Caco-2 (cell line): ENCODE results near the gene ELSPBP1. TPM values are rescaled to one million over a fixed set of nuclear protein-coding genes. Genes with fewer than 3 reads are reported as not detected.

Experiments used
- BruUV-seq: library from RNA; stranded (reverse); fragments of 400-500 nt; replicated peaks from 2 replicates; lab custom pipeline; 2021; lab: Mats Ljungman, UMichigan
- CTCF ChIA-PET: fragments of 300-600 bp; sonication (Branson Sonifier 250); formaldehyde crosslinking; loops from one replicate; lab custom pipeline; 2022; ENCODE audit warnings: antibody characterized with exemption; lab: Charles Lee
- POLR2A ChIA-PET: fragments of 300-600 bp; sonication (Branson Sonifier 250); formaldehyde crosslinking; loops from one replicate; lab custom pipeline; 2022; ENCODE audit warnings: antibody characterized with exemption; lab: Charles Lee
- DNase-seq, 2 experiments: peaks; one replicate each; pipeline versions ENCODE4 v3.0.0 to v3.0.0-alpha.2; 2020 to 2022
- H3K27me3 ChIP-seq: replicated peaks from 2 replicates; pipeline ENCODE4 v1.6.0; 2011; ENCODE audit warnings: low read length; ENCODE audit not compliant: control insufficient read depth, insufficient read depth
- H3K36me3 ChIP-seq: 2 replicates; pipeline ENCODE4 v1.5.1; 2011; ENCODE audit warnings: low read length; ENCODE audit not compliant: control insufficient read depth, insufficient read depth
- H3K4me1 ChIP-seq: fragments of 250-450 bp; sonication (Bioruptor Pico); 2 replicates; pipeline ENCODE4 v1.5.1; 2020; ENCODE audit warnings: mild to moderate bottlenecking
- H3K4me3 ChIP-seq: 2 replicates; pipeline ENCODE4 v1.5.1; 2011; ENCODE audit warnings: low read depth, mild to moderate bottlenecking, control low read depth, low read length
- H3K9me3 ChIP-seq: fragments of 250-450 bp; sonication (Bioruptor Pico); 2 replicates; pipeline ENCODE4 v1.5.1; 2020; ENCODE audit warnings: mild to moderate bottlenecking, moderate library complexity
- H3K27ac Mint-ChIP-seq: one replicate; pipeline ENCODE4 v1.8.0; 2022; ENCODE audit warnings: mixed read lengths; ENCODE audit not compliant: unreplicated experiment
- H3K27me3 Mint-ChIP-seq: one replicate; pipeline ENCODE4 v1.8.0; 2022; ENCODE audit warnings: mixed read lengths; ENCODE audit not compliant: insufficient read depth, unreplicated experiment
- H3K36me3 Mint-ChIP-seq: one replicate; pipeline ENCODE4 v1.8.0; 2022; ENCODE audit warnings: mild to moderate bottlenecking, mixed read lengths; ENCODE audit not compliant: insufficient read depth, unreplicated experiment
- H3K4me1 Mint-ChIP-seq: one replicate; pipeline ENCODE4 v1.8.0; 2022; ENCODE audit warnings: low read depth, mixed read lengths; ENCODE audit not compliant: unreplicated experiment
- H3K4me3 Mint-ChIP-seq: one replicate; pipeline ENCODE4 v1.8.0; 2022; ENCODE audit warnings: mild to moderate bottlenecking, moderate library complexity, mixed read lengths; ENCODE audit not compliant: unreplicated experiment
- H3K9me3 Mint-ChIP-seq: one replicate; pipeline ENCODE4 v1.8.0; 2022; ENCODE audit warnings: mixed read lengths; ENCODE audit not compliant: unreplicated experiment
- intact Hi-C: fragments of 100-400 bp; cut with micrococcal nuclease; formaldehyde crosslinking; loops from one replicate; pipeline ENCODE4 v1.10.0; 2022; ENCODE audit not compliant: unreplicated experiment
- total RNA-seq: library from RNA; stranded (reverse); gene quantifications from 2 replicates; pipeline ENCODE4 v1.2.3, GENCODE V29; 2022
- TF ChIP-seq, protein P1 (sequence below), 2 experiments: fragments of 200-600 bp in 1 of 2; IDR thresholded peaks; 1 replicate in 1 of 2; 2 replicates in 1 of 2; pipeline versions ENCODE4 v1.5.1 to v1.8.0; 2011 to 2022; ENCODE audit warnings: antibody characterized with exemption in 1 of 2, control low read depth in 1 of 2, inconsistent platforms in 1 of 2, low read depth in 1 of 2, low read length in 1 of 2, mild to moderate bottlenecking in 1 of 2, moderate library complexity in 1 of 2; ENCODE audit not compliant: insufficient read depth in 1 of 2, severe bottlenecking in 1 of 2, unreplicated experiment in 1 of 2

Gene ELSPBP1
- total RNA-seq, 1 experiment from 2014 or later = not detected

DNA sequence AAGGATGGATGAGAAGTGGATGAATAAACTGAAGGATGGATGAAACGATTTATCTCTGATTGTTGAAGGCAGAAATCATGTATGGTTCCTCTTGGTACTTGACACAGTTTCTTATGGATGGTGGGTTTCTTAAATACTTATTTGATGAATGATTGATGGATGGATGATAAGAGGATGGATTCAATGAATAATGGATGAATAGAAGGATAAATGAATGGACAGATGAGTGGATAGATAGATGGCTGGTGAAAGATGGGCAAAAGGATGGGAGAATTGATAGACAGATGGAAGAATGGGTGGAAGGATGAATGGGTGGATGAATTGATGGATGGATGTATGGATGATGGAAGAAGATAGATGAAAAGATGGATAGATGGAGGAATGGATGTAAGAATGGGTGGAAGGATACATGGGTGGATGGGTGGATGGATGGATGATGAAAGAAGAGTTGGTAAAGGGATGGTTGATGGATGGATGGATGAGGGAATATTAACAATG, 1.8 kb downstream of the ELSPBP1 start:
- Histone ChIP-seq H3K4me1 (no peaks in the 10 kb centered on the region), H3K4me3 (no peak overlapping the region), H3K36me3 (no peaks in the 10 kb centered on the region), H3K9me3 (peaks cover 9% of the 10 kb centered on the region), H3K27me3 (no peaks in the 10 kb centered on the region)
- CTCF ChIA-PET = no interaction called here
- Mint-ChIP-seq H3K9me3 (peaks cover 4% of the 10 kb centered on the region), H3K27ac (no peak overlapping the region), H3K4me3 (no peak overlapping the region), H3K27me3 (peaks cover 11% of the 10 kb centered on the region), H3K4me1 (no peaks in the 10 kb centered on the region), H3K36me3 (no peaks in the 10 kb centered on the region)
- intact Hi-C loops = no loop called here
- DNase-seq = no peak
- POLR2A ChIA-PET = no interaction called here
- TF ChIP-seq, protein P1, sequence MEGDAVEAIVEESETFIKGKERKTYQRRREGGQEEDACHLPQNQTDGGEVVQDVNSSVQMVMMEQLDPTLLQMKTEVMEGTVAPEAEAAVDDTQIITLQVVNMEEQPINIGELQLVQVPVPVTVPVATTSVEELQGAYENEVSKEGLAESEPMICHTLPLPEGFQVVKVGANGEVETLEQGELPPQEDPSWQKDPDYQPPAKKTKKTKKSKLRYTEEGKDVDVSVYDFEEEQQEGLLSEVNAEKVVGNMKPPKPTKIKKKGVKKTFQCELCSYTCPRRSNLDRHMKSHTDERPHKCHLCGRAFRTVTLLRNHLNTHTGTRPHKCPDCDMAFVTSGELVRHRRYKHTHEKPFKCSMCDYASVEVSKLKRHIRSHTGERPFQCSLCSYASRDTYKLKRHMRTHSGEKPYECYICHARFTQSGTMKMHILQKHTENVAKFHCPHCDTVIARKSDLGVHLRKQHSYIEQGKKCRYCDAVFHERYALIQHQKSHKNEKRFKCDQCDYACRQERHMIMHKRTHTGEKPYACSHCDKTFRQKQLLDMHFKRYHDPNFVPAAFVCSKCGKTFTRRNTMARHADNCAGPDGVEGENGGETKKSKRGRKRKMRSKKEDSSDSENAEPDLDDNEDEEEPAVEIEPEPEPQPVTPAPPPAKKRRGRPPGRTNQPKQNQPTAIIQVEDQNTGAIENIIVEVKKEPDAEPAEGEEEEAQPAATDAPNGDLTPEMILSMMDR (IDR thresholded peaks at IDR 0.05; ENCODE audit: insufficient read depth in 1 of 2, low read depth in 1 of 2, low read length in 1 of 2, severe bottlenecking in 1 of 2, unreplicated experiment in 1 of 2) = no peak
- BruUV-seq = no TSS peak

DNA sequence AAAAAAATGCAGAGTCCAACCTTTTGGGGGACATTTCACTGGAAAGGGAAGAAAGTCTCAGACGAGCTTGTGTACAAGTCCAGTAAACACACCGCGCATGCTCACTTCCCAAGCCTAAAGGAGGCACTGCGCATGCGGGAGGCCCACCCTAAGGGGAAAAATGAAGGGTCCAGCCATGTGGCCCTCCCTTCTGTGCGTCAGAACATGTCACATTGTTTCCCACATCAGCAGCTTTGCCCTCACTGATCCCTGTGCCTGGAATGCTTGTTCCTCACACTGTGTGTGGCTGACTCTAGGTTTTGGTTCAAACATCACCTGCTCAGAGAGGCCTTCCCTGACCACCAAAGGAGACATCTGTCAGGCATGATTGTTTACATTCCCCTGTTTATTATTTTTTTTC, 4.4 kb downstream of the ELSPBP1 start:
- no peak overlapping the region for H3K4me3 ChIP-seq
- DNase-seq = no peak
- Mint-ChIP-seq H3K4me3 (no peak overlapping the region), H3K36me3 (no peaks in the 10 kb centered on the region), H3K9me3 (peaks cover 6% of the 10 kb centered on the region), H3K4me1 (no peaks in the 10 kb centered on the region), H3K27ac (no peak overlapping the region), H3K27me3 (peaks cover 8% of the 10 kb centered on the region)
- TF ChIP-seq, protein P1 (IDR thresholded peaks at IDR 0.05; ENCODE audit: insufficient read depth in 1 of 2, low read depth in 1 of 2, low read length in 1 of 2, severe bottlenecking in 1 of 2, unreplicated experiment in 1 of 2) = no peak
- ChIA-PET CTCF (no interaction called here), POLR2A (no interaction called here)
- no peaks in the 10 kb centered on the region for H3K4me1 ChIP-seq
- peaks cover 9% of the 10 kb centered on the region for H3K9me3 ChIP-seq
- H3K36me3 ChIP-seq = no peaks in the 10 kb centered on the region
- intact Hi-C loops = no loop called here
- H3K27me3 ChIP-seq = no peaks in the 10 kb centered on the region
- BruUV-seq = no TSS peak

DNA sequence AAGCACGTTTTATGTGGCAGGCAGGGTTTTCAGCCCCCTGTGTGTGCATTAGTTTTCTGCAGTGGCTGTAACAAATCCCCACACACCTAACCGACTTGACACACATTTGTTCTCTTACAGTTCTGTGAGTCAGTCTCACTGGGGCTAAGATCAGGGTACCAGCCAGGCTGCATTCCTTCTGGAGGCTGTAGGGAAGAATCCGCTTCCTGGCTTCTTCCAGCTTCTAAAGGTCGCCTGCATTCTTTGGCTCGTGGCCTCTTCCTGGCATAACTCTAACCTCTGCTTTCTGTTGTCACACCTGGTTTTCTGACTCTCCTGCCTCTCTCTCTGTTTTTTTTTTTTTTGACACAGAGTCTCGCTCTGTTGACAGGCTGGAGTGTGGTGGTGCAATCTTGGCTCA, 6.4 kb downstream of the ELSPBP1 start:
- no TSS peak for BruUV-seq
- CTCF ChIA-PET = no interaction called here
- Mint-ChIP-seq H3K27me3 (peaks cover 8% of the 10 kb centered on the region), H3K9me3 (peaks cover 6% of the 10 kb centered on the region), H3K4me1 (no peaks in the 10 kb centered on the region), H3K4me3 (no peak overlapping the region), H3K36me3 (no peaks in the 10 kb centered on the region), H3K27ac (no peak overlapping the region)
- POLR2A ChIA-PET = no interaction called here
- no peaks in the 10 kb centered on the region for H3K4me1 ChIP-seq
- DNase-seq = no peak
- no peak overlapping the region for H3K4me3 ChIP-seq
- H3K9me3 ChIP-seq = peaks cover 9% of the 10 kb centered on the region
- no peaks in the 10 kb centered on the region for H3K27me3 ChIP-seq
- no peaks in the 10 kb centered on the region for H3K36me3 ChIP-seq
- TF ChIP-seq, protein P1 (IDR thresholded peaks at IDR 0.05; ENCODE audit: insufficient read depth in 1 of 2, low read depth in 1 of 2, low read length in 1 of 2, severe bottlenecking in 1 of 2, unreplicated experiment in 1 of 2) = no peak
- intact Hi-C loops = no loop called here
